ENCODE data around the gene FARS2.
"Not testable (repeated sequence)": the region's sequence is repeated elsewhere in the genome, so short reads cannot be mapped to it uniquely, and the experiment has no call there.

The FARS2 gene

GRCh38 chr6:5634525-5634924, 373.2 kb downstream of the FARS2 start:
- no peak overlapping the region for H3K4me3 Mint-ChIP-seq
- H3K27me3 Mint-ChIP-seq (ENCODE audit: low read depth) = no peaks in the 10 kb centered on the region
- H3K36me3 Mint-ChIP-seq (ENCODE audit: low read depth) = no peaks in the 10 kb centered on the region
- no peak overlapping the region for H3K27ac Mint-ChIP-seq
- H3K4me1 Mint-ChIP-seq (ENCODE audit: low read depth) = peaks cover 5% of the 10 kb centered on the region
- H3K9me3 Mint-ChIP-seq = peaks cover 5% of the 10 kb centered on the region

GRCh38 chr6:5636210-5637030, 375.1 kb downstream of the FARS2 start:
- H3K9me3 Mint-ChIP-seq = peaks cover 21% of the 10 kb centered on the region
- no peak overlapping the region for H3K27ac Mint-ChIP-seq
- no peak overlapping the region for H3K4me3 Mint-ChIP-seq
- H3K4me1 Mint-ChIP-seq (ENCODE audit: low read depth) = peaks cover 5% of the 10 kb centered on the region
- H3K27me3 Mint-ChIP-seq (ENCODE audit: low read depth) = no peaks in the 10 kb centered on the region
- H3K36me3 Mint-ChIP-seq (ENCODE audit: low read depth) = peaks cover 8% of the 10 kb centered on the region

- H3K9me3 Mint-ChIP-seq = peaks cover 28% of the 10 kb centered on the region
- peaks cover 2% of the 10 kb centered on the region for H3K4me1 Mint-ChIP-seq (ENCODE audit: low read depth)
- H3K4me3 Mint-ChIP-seq = no peak overlapping the region
- H3K27me3 Mint-ChIP-seq (ENCODE audit: low read depth) = no peaks in the 10 kb centered on the region
- H3K27ac Mint-ChIP-seq = no peak overlapping the region
- peaks cover 8% of the 10 kb centered on the region for H3K36me3 Mint-ChIP-seq (ENCODE audit: low read depth)
These were observed 376.4 kb downstream of the FARS2 start for GRCh38 chr6:5637714-5638113.

- Mint-ChIP-seq H3K9me3 (peaks cover 28% of the 10 kb centered on the region), H3K27ac (no peak overlapping the region), H3K36me3 (ENCODE audit: low read depth) (peaks cover 8% of the 10 kb centered on the region), H3K4me1 (ENCODE audit: low read depth) (no peaks in the 10 kb centered on the region), H3K4me3 (no peak overlapping the region), H3K27me3 (ENCODE audit: low read depth) (no peaks in the 10 kb centered on the region)
These were observed 377.4 kb downstream of the FARS2 start for GRCh38 chr6:5638666-5639065.

- Mint-ChIP-seq H3K9me3 (peaks cover 28% of the 10 kb centered on the region), H3K27me3 (ENCODE audit: low read depth) (no peaks in the 10 kb centered on the region), H3K4me1 (ENCODE audit: low read depth) (no peaks in the 10 kb centered on the region), H3K36me3 (ENCODE audit: low read depth) (peaks cover 8% of the 10 kb centered on the region), H3K27ac (no peak overlapping the region), H3K4me3 (no peak overlapping the region)
These were observed 377.9 kb downstream of the FARS2 start for GRCh38 chr6:5639193-5639592.

- H3K4me3 Mint-ChIP-seq = no peak overlapping the region
- H3K9me3 Mint-ChIP-seq = peaks cover 28% of the 10 kb centered on the region
- H3K36me3 Mint-ChIP-seq (ENCODE audit: low read depth) = peaks cover 8% of the 10 kb centered on the region
- no peaks in the 10 kb centered on the region for H3K27me3 Mint-ChIP-seq (ENCODE audit: low read depth)
- no peaks in the 10 kb centered on the region for H3K4me1 Mint-ChIP-seq (ENCODE audit: low read depth)
- no peak overlapping the region for H3K27ac Mint-ChIP-seq
These were observed 379.3 kb downstream of the FARS2 start for GRCh38 chr6:5640614-5641013.

GRCh38 chr6:5644523-5645185, 383.3 kb downstream of the FARS2 start:
- Mint-ChIP-seq H3K27me3 (ENCODE audit: low read depth) (no peaks in the 10 kb centered on the region), H3K4me1 (ENCODE audit: low read depth) (no peaks in the 10 kb centered on the region), H3K36me3 (ENCODE audit: low read depth) (peaks cover 8% of the 10 kb centered on the region), H3K4me3 (no peak overlapping the region), H3K9me3 (peaks cover 21% of the 10 kb centered on the region), H3K27ac (no peak overlapping the region)

GRCh38 chr6:5645328-5646290, 384.3 kb downstream of the FARS2 start:
- H3K4me3 Mint-ChIP-seq = no peak overlapping the region
- no peaks in the 10 kb centered on the region for H3K4me1 Mint-ChIP-seq (ENCODE audit: low read depth)
- H3K36me3 Mint-ChIP-seq (ENCODE audit: low read depth) = peaks cover 4% of the 10 kb centered on the region
- H3K27me3 Mint-ChIP-seq (ENCODE audit: low read depth) = no peaks in the 10 kb centered on the region
- no peak overlapping the region for H3K27ac Mint-ChIP-seq
- peaks cover 12% of the 10 kb centered on the region for H3K9me3 Mint-ChIP-seq

GRCh38 chr6:5652406-5653137, 391.3 kb downstream of the FARS2 start:
- Mint-ChIP-seq H3K27me3 (ENCODE audit: low read depth) (no peaks in the 10 kb centered on the region), H3K4me3 (no peak overlapping the region), H3K27ac (no peak overlapping the region), H3K36me3 (ENCODE audit: low read depth) (peaks cover 3% of the 10 kb centered on the region), H3K9me3 (no peaks in the 10 kb centered on the region), H3K4me1 (ENCODE audit: low read depth) (no peaks in the 10 kb centered on the region)

- Mint-ChIP-seq H3K36me3 (ENCODE audit: low read depth) (peaks cover 3% of the 10 kb centered on the region), H3K4me1 (ENCODE audit: low read depth) (no peaks in the 10 kb centered on the region), H3K9me3 (no peaks in the 10 kb centered on the region), H3K4me3 (no peak overlapping the region), H3K27me3 (ENCODE audit: low read depth) (no peaks in the 10 kb centered on the region), H3K27ac (no peak overlapping the region)
These were observed 392.5 kb downstream of the FARS2 start for GRCh38 chr6:5653801-5654200.

GRCh38 chr6:5656226-5656625, 394.9 kb downstream of the FARS2 start:
- H3K4me3 Mint-ChIP-seq = no peak overlapping the region
- no peaks in the 10 kb centered on the region for H3K27me3 Mint-ChIP-seq (ENCODE audit: low read depth)
- peaks cover 3% of the 10 kb centered on the region for H3K36me3 Mint-ChIP-seq (ENCODE audit: low read depth)
- no peak overlapping the region for H3K27ac Mint-ChIP-seq
- no peaks in the 10 kb centered on the region for H3K9me3 Mint-ChIP-seq
- peaks cover 1% of the 10 kb centered on the region for H3K4me1 Mint-ChIP-seq (ENCODE audit: low read depth)

- not testable (repeated sequence) for H3K4me1 Mint-ChIP-seq (ENCODE audit: low read depth); H3K9me3 Mint-ChIP-seq; H3K4me3 Mint-ChIP-seq; H3K27ac Mint-ChIP-seq; H3K36me3 Mint-ChIP-seq (ENCODE audit: low read depth); H3K27me3 Mint-ChIP-seq (ENCODE audit: low read depth)
These were observed 395.4 kb downstream of the FARS2 start for GRCh38 chr6:5656695-5657094.

- H3K27me3 Mint-ChIP-seq (ENCODE audit: low read depth) = no peaks in the 10 kb centered on the region
- no peak overlapping the region for H3K27ac Mint-ChIP-seq
- H3K36me3 Mint-ChIP-seq (ENCODE audit: low read depth) = peaks cover 3% of the 10 kb centered on the region
- H3K4me1 Mint-ChIP-seq (ENCODE audit: low read depth) = peaks cover 2% of the 10 kb centered on the region
- no peak overlapping the region for H3K4me3 Mint-ChIP-seq
- H3K9me3 Mint-ChIP-seq = no peaks in the 10 kb centered on the region
These were observed 396.5 kb downstream of the FARS2 start for GRCh38 chr6:5657684-5658430.
